Fibroblast of villous mesenchyme (primary cell): Measurements from ENCODE around the gene HOXB8. TPM values are rescaled to one million over a fixed set of nuclear protein-coding genes. Genes with fewer than 3 reads are reported as not detected.

ENCODE experiments used
- DNase-seq: peaks from one replicate; pipeline ENCODE4 v3.0.0-alpha.2; 2010; ENCODE audit warnings: low read depth
- H3K4me3 ChIP-seq: 2 replicates; pipeline ENCODE4 v1.5.1; 2011; ENCODE audit warnings: low read depth, mild to moderate bottlenecking, low read length
- CTCF ChIP-seq: IDR thresholded peaks from 2 replicates; pipeline ENCODE4 v1.5.1; 2012; ENCODE audit warnings: low read depth, mild to moderate bottlenecking, low read length; ENCODE audit not compliant: insufficient read depth
- total RNA-seq: library from RNA; depleted of rRNA; stranded (reverse); fragments of >200 nt; gene quantifications from 2 replicates; pipeline ENCODE4 v1.2.3, GENCODE V29; 2012

Gene HOXB8
- total RNA-seq, 1 donor: not detected

- DNase-seq: no peak
- no peak overlapping the region for H3K4me3 ChIP-seq
- no peak for TF ChIP-seq CTCF
Measured at GRCh38 chr17:48630925-48631692, 16.0 kb upstream of the HOXB8 start.

GRCh38 chr17:48630009-48630924, 15.2 kb upstream of the HOXB8 start:
- DNase-seq: no peak
- H3K4me3 ChIP-seq: no peak overlapping the region
- TF ChIP-seq CTCF: no peak

GRCh38 chr17:48629411-48629759, 14.3 kb upstream of the HOXB8 start:
- no peak overlapping the region for H3K4me3 ChIP-seq
- no peak for TF ChIP-seq CTCF
- no peak for DNase-seq

GRCh38 chr17:48628649-48629410, 13.7 kb upstream of the HOXB8 start:
- no peak for TF ChIP-seq CTCF
- no peak overlapping the region for H3K4me3 ChIP-seq
- DNase-seq: no peak

- no peak overlapping the region for H3K4me3 ChIP-seq
- TF ChIP-seq CTCF: no peak
- no peak for DNase-seq
Measured at GRCh38 chr17:48627623-48628521, 12.8 kb upstream of the HOXB8 start.

GRCh38 chr17:48627118-48627597, 12.1 kb upstream of the HOXB8 start:
- H3K4me3 ChIP-seq: no peak overlapping the region
- DNase-seq: no peak
- no peak for TF ChIP-seq CTCF
